Measurements from ENCODE around the gene TMUB1.

TMUB1 gene

DNA sequence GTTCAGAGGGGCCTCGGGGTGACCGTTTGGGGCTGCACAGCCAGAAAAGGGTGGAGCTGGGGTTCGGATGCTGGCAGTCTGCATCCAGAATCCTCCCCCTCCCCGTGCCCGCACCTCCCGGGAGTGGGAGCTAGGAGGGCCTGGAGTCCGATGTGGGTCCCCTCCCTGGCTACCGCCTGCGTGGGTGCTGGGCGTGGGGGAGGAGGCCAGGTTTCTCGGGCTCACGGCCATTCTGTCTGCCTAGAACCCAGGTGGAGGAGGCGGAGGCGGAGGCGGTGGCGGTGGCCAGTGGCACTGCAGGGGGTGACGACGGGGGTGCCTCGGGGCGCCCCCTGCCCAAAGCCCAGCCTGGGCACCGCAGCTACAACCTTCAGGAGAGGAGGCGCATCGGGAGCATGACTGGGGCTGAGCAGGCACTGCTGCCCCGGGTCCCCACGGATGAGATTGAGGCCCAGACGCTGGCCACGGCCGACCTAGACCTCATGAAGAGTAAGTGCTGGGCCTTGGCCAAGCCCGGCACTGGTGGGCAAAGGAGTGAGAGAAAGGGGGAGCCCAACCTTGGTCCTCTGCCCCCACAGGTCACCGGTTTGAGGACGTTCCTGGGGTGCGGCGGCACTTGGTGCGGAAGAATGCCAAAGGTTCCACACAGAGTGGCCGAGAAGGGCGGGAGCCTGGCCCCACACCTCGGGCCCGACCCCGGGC lies 16.9 kb downstream of the TMUB1 start:
- no peak for DNase-seq

DNA sequence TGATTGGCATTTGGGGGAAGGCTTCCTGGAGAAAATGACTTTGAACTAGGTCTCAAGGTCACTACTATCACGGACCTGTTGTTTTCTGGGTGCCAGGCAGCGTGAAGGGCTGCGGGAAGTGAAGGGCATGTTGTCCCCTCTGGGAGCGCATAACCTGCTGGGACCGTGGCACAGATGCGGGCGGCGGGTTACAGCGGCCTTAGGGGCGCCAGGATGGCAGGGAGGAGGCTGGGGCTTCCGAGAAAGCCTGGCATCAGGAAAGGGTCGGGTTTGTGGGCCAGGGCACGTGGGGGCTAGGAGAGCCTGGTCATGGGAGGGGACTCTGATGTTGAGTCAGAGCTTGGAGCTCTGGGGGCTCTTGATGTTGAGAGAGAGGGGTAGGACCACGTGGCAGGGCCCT lies 17.8 kb downstream of the TMUB1 start:
- DNase-seq, result no peak

- no peak for DNase-seq
These were observed 18.3 kb downstream of the TMUB1 start for GRCh38 chr7:151064993-151065392.

- no peak for DNase-seq
These were observed 18.8 kb downstream of the TMUB1 start for GRCh38 chr7:151064454-151064853.

DNA sequence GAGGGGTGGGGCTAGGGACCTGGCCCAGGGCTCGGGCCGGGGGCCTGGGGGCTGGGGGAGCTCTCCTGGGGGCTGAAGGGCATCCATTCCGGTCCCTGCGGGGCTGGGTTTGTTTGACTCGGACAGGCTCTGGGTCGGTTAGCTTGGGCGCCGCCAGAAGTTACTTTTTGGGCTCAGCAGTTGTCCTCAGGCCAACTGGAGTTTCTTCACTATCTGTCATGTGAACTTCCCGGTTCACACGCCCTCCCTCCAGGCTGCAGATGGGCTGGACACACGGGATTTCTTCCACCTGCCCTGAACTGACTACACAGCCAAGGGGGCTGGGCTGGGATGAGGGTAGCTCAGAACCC lies 20.1 kb downstream of the TMUB1 start:
- no peak for DNase-seq

DNA sequence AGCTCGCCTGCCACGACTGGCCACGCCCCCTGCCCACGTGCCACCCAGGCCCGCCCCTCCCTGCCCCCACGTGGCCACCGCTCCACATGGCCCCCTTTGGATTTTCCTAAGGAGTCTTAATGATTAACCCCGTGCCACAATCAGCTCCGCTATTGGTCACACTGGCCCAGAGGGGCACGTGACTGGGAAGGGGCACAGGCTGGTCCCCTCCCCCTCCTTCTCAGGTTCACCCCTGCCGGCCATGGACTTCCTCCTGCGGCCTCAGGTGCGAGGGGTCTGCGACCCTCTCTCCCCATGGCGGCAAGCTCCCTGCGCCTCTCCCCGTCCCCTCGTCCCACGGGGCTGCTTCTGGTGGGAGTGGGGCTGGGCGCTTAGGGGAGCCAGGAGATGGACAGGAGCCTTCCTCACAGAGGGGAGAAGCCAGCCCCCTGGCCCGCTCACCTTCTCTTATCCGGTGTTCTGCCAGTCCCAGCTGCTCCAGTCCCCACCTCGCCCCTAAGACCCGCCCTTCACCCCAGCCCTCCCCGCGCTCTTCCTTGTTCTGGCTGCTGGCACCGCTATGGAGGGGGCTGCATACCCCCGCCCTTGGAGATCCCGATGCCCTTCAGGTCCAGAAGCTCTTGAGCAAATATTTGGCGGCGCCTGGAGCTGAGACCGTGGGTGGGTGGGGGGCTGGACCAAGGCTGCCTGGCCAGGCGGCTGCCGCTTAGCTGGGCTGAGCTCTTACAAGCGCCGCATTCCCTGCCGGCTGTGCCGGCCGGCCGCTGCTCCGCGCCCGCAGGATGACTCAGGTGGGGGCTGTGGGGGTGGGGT lies 20.7 kb downstream of the TMUB1 start:
- no peak for DNase-seq

DNA sequence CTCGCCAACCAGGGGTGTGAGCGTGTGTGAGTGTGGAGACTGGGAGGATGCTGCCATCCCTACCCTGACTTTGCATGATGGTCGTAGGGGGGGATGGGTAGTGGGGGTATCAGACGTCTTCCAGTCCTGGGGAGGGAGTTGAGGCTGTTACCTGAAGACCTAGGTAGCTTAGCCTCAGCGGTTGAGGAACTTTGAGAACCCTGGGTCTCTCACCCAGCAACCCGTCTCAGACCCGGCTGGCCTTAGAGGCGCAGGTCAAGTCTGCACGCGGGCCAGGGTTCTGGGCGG lies 21.2 kb downstream of the TMUB1 start:
- DNase-seq, result no peak

DNA sequence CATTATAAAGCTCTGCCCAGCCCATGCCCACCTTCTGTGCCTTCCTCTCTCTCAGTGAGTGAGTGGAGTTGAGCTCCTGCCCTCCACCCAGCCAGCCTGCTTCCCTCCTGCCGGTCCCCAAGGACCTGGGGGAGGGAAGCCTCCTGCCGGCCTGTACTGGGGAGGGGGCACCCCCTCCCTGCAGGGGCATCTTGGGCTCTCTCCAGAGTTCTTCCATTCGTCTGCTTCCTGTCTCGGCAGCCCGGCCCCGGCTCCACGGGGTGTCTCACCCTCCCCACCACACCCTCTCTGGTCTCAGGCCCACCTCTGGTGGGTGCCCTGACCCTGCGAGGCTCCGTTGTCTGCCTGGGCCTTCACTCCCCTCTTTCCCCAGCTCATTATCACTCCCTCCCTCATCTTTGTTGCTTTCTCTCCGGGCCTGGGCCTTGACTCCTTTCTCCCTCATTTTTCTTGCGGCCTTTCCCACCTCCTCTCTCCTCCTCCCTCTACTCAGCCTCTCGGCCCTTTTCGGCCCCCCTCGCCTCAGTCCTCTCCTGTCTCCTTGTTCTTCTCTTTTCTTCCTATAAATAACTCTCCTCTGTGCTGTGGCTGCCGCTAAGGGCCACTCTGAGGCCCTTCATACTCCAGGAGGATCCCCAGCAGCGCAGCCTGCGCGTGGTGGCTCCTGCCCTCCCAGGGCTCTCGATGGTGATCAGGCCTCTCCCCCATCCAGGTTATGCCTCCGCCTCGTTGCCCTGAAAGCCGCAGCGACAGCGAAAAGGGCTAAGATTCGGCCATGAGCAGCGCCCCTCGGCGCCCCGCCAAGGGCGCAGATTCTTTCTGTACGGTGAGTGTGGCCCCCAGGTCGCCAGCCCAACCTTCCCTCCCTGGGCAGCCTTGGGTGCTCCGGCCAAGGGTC lies 21.8 kb downstream of the TMUB1 start:
- DNase-seq, result no peak

DNA sequence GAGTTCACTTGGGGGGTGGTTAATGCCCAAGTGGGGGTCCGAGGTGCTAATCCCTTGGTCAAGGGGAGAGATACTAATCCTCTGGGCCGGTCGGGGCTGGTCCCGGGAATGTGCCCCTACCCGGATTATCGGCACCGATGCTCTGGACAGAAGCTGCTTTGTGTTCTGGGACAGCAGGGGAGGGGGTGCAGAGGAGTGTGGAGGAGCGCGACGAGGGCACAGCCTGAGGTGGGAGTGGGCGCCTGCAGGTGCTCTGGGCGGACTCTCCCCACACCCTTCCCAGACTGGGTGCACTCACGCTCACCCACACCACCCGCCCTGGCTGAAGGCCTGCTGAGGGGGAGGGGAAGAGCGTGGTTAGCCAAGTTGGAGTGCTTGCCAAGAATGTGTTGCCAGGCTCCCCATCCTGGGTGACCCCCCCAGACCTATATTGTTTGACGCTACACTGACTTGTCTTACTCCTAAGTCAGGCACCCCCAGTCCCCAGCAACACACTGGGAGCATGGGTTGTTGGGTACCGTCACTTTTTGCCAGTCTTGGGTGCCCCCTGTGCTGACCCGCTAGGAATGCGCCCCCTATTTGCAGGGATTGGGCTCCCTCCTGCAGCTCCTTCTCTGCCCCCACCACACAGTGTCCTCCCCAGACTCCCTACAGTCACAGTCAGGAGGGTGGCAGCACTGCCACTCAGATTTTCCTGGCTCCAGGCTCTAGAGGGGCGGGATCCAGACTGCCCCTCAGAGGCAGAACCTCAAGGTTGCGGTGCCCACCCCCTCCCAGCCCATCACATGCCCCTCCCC lies 22.7 kb downstream of the TMUB1 start:
- DNase-seq, result no peak

- no peak for DNase-seq
These were observed 23.2 kb downstream of the TMUB1 start for GRCh38 chr7:151060113-151060415.

- peak; percentile 56 for DNase-seq
These were observed 23.8 kb downstream of the TMUB1 start, which contains the start of gene SLC4A2 for GRCh38 chr7:151059367-151060112. TSS of gene SLC4A2 (plus strand) at chr7:151059589. CDS start at chr7:151061988, 2,399 bp downstream.

- DNase-seq, result no peak
These were observed 24.4 kb downstream of the TMUB1 start for GRCh38 chr7:151058781-151059366.

- DNase-seq, result peak; percentile 98
These were observed 25.1 kb downstream of the TMUB1 start for GRCh38 chr7:151057989-151058780.

GRCh38 chr7:151057506-151057988 lies 25.7 kb downstream of the TMUB1 start, which contains the start of gene CDK5:
TSS of gene CDK5 (minus strand) at chr7:151057897. CDS start at chr7:151057848, 49 bp downstream.
- no peak for DNase-seq

- DNase-seq, result no peak
These were observed 26.4 kb downstream of the TMUB1 start for GRCh38 chr7:151056666-151057505.

- DNase-seq, result no peak
These were observed 27.0 kb downstream of the TMUB1 start for GRCh38 chr7:151056283-151056665.

GRCh38 chr7:151053751-151054150 lies 29.5 kb downstream of the TMUB1 start:
- DNase-seq, result no peak

- no peak for DNase-seq
These were observed 30.2 kb downstream of the TMUB1 start for GRCh38 chr7:151053096-151053495.

DNA sequence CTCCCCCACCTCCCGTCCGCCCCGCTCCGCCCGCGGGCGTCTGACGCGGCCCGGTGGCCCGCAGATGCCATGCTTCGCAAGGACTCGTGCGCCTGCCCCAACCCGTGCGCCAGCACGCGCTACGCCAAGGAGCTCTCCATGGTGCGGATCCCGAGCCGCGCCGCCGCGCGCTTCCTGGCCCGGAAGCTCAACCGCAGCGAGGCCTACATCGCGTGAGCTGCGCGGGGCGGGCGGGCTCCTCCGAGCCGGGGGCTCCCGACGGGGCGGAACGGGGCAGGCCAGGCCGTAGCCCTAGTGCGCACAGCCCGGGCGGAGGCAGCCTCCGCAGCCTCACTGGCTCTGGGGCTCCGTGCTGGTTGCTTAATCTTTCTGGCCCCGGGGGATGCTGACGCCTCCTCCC lies 32.2 kb downstream of the TMUB1 start:
- DNase-seq, result peak; percentile 25
